Measurements from ENCODE around the gene TRIOBP. TPM values are rescaled to one million over a fixed set of nuclear protein-coding genes. Genes with fewer than 3 reads are reported as not detected.

Gene TRIOBP
- total RNA-seq, 1 experiment from 2014 or later = 38.4 TPM

GRCh38 chr22:37701141-37701786, 4.4 kb downstream of the TRIOBP start:
- Histone ChIP-seq H3K9me3 (no peaks in the 10 kb centered on the region), H3K4me1 (peaks cover 13% of the 10 kb centered on the region; the same call in 1 of the 2 replicates), H3K27me3 (replicated peaks; ENCODE audit: control insufficient read depth, insufficient read depth, low read length) (no peaks in the 10 kb centered on the region), H3K4me3 (ENCODE audit: low read depth, low read length) (no peak overlapping the region), H3K36me3 (ENCODE audit: control insufficient read depth, insufficient read depth, low read length) (no peaks in the 10 kb centered on the region)
- no TSS peak for BruUV-seq (replicated peaks)
- DNase-seq = no peak
- Mint-ChIP-seq H3K4me3 (ENCODE audit: unreplicated experiment) (no peak overlapping the region), H3K9me3 (ENCODE audit: unreplicated experiment) (no peaks in the 10 kb centered on the region), H3K36me3 (ENCODE audit: insufficient read depth, unreplicated experiment) (no peaks in the 10 kb centered on the region), H3K27ac (ENCODE audit: unreplicated experiment) (no peak overlapping the region), H3K27me3 (ENCODE audit: insufficient read depth, unreplicated experiment) (no peaks in the 10 kb centered on the region), H3K4me1 (ENCODE audit: low read depth, unreplicated experiment) (peaks cover 8% of the 10 kb centered on the region)
- POLR2A ChIA-PET = no interaction called here
- no peak for TF ChIP-seq CTCF (IDR thresholded peaks at IDR 0.05; ENCODE audit: insufficient read depth in 1 of 2, low read depth in 1 of 2, low read length in 1 of 2, severe bottlenecking in 1 of 2, unreplicated experiment in 1 of 2)
- CTCF ChIA-PET = no interaction called here
- intact Hi-C loops (cut with micrococcal nuclease; ENCODE audit: unreplicated experiment) = no loop called here

GRCh38 chr22:37703906-37704305, 7.1 kb downstream of the TRIOBP start:
- no peak for TF ChIP-seq CTCF (IDR thresholded peaks at IDR 0.05; ENCODE audit: insufficient read depth in 1 of 2, low read depth in 1 of 2, low read length in 1 of 2, severe bottlenecking in 1 of 2, unreplicated experiment in 1 of 2)
- no peak overlapping the region for H3K4me3 Mint-ChIP-seq (ENCODE audit: unreplicated experiment)
- no peak for DNase-seq
- intact Hi-C loops (cut with micrococcal nuclease; ENCODE audit: unreplicated experiment) = no loop called here
- Histone ChIP-seq H3K27me3 (replicated peaks; ENCODE audit: control insufficient read depth, insufficient read depth, low read length) (no peaks in the 10 kb centered on the region), H3K4me1 (0 out of 2 replicates have a peak, but pooled peaks cover 8% of the 10 kb centered on the region), H3K4me3 (ENCODE audit: low read depth, low read length) (no peak overlapping the region), H3K9me3 (no peaks in the 10 kb centered on the region), H3K36me3 (ENCODE audit: control insufficient read depth, insufficient read depth, low read length) (no peaks in the 10 kb centered on the region)
- H3K27ac Mint-ChIP-seq (ENCODE audit: unreplicated experiment) = no peak overlapping the region
- H3K36me3 Mint-ChIP-seq (ENCODE audit: insufficient read depth, unreplicated experiment) = no peaks in the 10 kb centered on the region
- H3K27me3 Mint-ChIP-seq (ENCODE audit: insufficient read depth, unreplicated experiment) = no peaks in the 10 kb centered on the region
- ChIA-PET POLR2A (no interaction called here), CTCF (no interaction called here)
- BruUV-seq (replicated peaks) = no TSS peak
- no peaks in the 10 kb centered on the region for H3K4me1 Mint-ChIP-seq (ENCODE audit: low read depth, unreplicated experiment)
- no peaks in the 10 kb centered on the region for H3K9me3 Mint-ChIP-seq (ENCODE audit: unreplicated experiment)

- Histone ChIP-seq H3K4me1 (0 out of 2 replicates have a peak, but pooled peaks cover 8% of the 10 kb centered on the region), H3K9me3 (no peaks in the 10 kb centered on the region), H3K4me3 (ENCODE audit: low read depth, low read length) (no peak overlapping the region), H3K27me3 (replicated peaks; ENCODE audit: control insufficient read depth, insufficient read depth, low read length) (no peaks in the 10 kb centered on the region), H3K36me3 (ENCODE audit: control insufficient read depth, insufficient read depth, low read length) (no peaks in the 10 kb centered on the region)
- ChIA-PET POLR2A (interaction anchor here (0.7 kb wide), 1 partner anchor 104 kb away, joined by 4 read pairs; no protein-coding TSS in a partner anchor), CTCF (interaction anchor here (0.7 kb wide), 1 partner anchor 361 kb away, joined by 3 read pairs; no protein-coding TSS in a partner anchor)
- H3K4me1 Mint-ChIP-seq (ENCODE audit: low read depth, unreplicated experiment) = no peaks in the 10 kb centered on the region
- intact Hi-C loops (cut with micrococcal nuclease; ENCODE audit: unreplicated experiment) = no loop called here
- H3K36me3 Mint-ChIP-seq (ENCODE audit: insufficient read depth, unreplicated experiment) = no peaks in the 10 kb centered on the region
- BruUV-seq (replicated peaks) = no TSS peak
- H3K27me3 Mint-ChIP-seq (ENCODE audit: insufficient read depth, unreplicated experiment) = no peaks in the 10 kb centered on the region
- H3K27ac Mint-ChIP-seq (ENCODE audit: unreplicated experiment) = no peak overlapping the region
- no peak overlapping the region for H3K4me3 Mint-ChIP-seq (ENCODE audit: unreplicated experiment)
- no peak for DNase-seq
- no peaks in the 10 kb centered on the region for H3K9me3 Mint-ChIP-seq (ENCODE audit: unreplicated experiment)
- TF ChIP-seq CTCF (IDR thresholded peaks at IDR 0.05; ENCODE audit: insufficient read depth in 1 of 2, low read depth in 1 of 2, low read length in 1 of 2, severe bottlenecking in 1 of 2, unreplicated experiment in 1 of 2) = no peak
Observed at GRCh38 chr22:37704645-37705044, 7.8 kb downstream of the TRIOBP start.

Measured in Caco-2 (cell line).